ENCODE results near the gene STAT6. TPM values are rescaled to one million over a fixed set of nuclear protein-coding genes. Genes with fewer than 3 reads are reported as not detected.

The STAT6 gene
- total RNA-seq, 1 experiment from 2014 or later = 64.9 TPM

- in situ Hi-C loops (cut with HindIII; ENCODE audit: low sequenced_read_pairs) = no loop called here
- DNase-seq (ENCODE audit: low spot score) = no peak
Measured at GRCh38 chr12:57146961-57147944, 36.1 kb upstream of the STAT6 start, which contains the start of gene LRP1-AS. LRP1-AS (minus strand) TSS chr12:57147619.

DNA sequence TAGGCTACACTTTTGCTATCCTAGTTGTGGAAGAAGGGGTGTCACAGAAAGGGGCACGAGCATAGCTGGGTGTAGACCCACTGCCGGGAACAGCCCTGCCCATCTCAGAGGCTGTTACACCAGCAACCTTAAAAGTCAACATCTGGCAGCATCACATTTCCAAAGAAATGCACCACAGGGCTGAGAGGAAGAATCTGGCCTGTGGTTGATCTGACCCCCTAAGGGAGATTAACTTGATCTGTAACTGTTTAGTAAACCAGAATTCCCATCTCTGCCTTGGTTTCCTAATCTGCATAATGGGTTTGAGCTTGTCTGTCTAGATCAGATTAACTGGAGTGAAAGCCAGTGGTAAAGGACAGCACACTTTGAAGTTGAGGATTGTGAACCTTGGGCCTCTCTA, 34.9 kb upstream of the STAT6 start:
- in situ Hi-C loops (cut with HindIII; ENCODE audit: low sequenced_read_pairs) = no loop called here
- DNase-seq (ENCODE audit: low spot score) = no peak

DNA sequence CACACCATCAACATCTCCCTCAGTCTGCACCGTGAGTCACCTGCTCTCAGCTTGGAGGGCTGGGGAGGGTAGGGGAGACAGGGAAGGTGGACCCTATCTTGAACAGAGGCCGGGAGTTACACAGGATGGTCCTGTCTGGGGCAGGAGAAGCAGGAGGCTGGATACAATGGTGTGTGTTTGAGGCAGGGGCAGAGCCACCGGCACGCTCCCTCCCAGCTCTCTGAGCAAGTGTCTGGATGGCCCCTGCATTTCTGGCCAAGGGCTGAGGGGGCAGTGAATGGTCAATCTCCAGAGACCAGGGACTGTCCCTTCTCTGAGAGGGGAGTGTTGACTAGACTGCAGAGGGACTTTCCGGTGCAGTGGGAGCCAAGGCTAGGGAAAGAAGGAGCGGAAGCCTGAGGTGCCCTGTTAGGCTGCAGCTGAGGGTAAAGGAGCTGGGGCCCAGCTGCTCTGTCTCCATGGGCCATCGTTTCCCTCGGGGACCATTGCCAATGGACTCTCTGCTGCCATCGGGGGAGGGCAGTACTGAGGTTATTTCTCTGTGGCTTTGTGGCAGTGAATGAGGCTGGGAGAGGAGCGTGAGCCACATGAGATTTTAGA, 34.4 kb upstream of the STAT6 start:
- no peak for DNase-seq (ENCODE audit: low spot score)
- in situ Hi-C loops (cut with HindIII; ENCODE audit: low sequenced_read_pairs) = no loop called here

DNA sequence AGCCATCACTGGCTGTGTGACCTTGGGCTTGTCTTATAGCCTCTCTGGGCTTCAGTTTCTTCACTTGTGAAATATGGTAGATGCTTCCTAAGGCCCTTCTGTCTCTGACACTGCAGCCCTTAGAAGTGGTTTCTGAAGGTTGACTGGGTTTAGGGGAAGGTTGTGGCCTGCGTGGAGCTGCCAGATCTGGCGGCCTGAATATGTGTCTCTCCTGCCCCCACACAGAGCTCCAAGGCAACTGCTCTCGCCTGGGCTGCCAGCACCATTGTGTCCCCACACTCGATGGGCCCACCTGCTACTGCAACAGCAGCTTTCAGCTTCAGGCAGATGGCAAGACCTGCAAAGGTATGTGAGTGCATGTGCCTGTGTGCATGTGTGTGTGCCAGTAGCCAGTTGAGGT, 32.3 kb upstream of the STAT6 start:
- in situ Hi-C loops (cut with HindIII; ENCODE audit: low sequenced_read_pairs) = no loop called here
- DNase-seq (ENCODE audit: low spot score) = peak; percentile 67

- DNase-seq (ENCODE audit: low spot score) = peak; percentile 36
- in situ Hi-C loops (cut with HindIII; ENCODE audit: low sequenced_read_pairs) = no loop called here
Measured at GRCh38 chr12:57142727-57143126, 31.6 kb upstream of the STAT6 start.

GRCh38 chr12:57142121-57142520, 31.0 kb upstream of the STAT6 start:
- in situ Hi-C loops (cut with HindIII; ENCODE audit: low sequenced_read_pairs) = no loop called here
- DNase-seq (ENCODE audit: low spot score) = no peak

- in situ Hi-C loops (cut with HindIII; ENCODE audit: low sequenced_read_pairs) = no loop called here
- no peak for DNase-seq (ENCODE audit: low spot score)
Measured at GRCh38 chr12:57141249-57141648, 30.1 kb upstream of the STAT6 start.

- in situ Hi-C loops (cut with HindIII; ENCODE audit: low sequenced_read_pairs) = no loop called here
Measured at GRCh38 chr12:57139796-57140649, 28.9 kb upstream of the STAT6 start.

GRCh38 chr12:57138526-57139272, 27.5 kb upstream of the STAT6 start:
- in situ Hi-C loops (cut with HindIII; ENCODE audit: low sequenced_read_pairs) = no loop called here

More at GRCh38 chr12:57139796-57140649, 28.9 kb upstream of the STAT6 start:
- DNase-seq (ENCODE audit: low spot score) = no peak

GRCh38 chr12:57135527-57136326, 24.6 kb upstream of the STAT6 start:
- in situ Hi-C loops (cut with HindIII; ENCODE audit: low sequenced_read_pairs) = no loop called here
- no peak for DNase-seq (ENCODE audit: low spot score)

More at GRCh38 chr12:57138526-57139272, 27.5 kb upstream of the STAT6 start:
- DNase-seq (ENCODE audit: low spot score) = no peak

DNA sequence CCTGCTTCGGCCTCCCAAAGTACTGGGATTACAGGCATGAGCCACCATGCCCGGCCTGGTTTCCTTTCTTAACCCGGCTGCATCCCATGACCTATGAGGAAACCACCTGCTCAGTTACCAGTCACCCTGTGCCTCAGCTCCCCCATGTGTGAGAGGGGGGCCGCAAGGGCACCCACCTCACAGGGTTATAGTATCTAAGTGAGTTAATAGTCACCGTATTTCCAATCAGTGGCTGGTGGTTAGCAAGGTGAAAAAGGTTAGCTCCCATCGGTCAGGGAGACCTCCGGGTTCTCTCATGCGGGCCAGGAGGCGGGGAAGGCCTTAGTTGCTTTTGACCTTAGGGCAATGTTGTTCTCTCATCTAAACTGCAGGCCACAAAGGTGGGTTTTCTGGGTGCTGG, 23.8 kb upstream of the STAT6 start:
- DNase-seq (ENCODE audit: low spot score) = no peak
- in situ Hi-C loops (cut with HindIII; ENCODE audit: low sequenced_read_pairs) = no loop called here

GRCh38 chr12:57133916-57134315, 22.8 kb upstream of the STAT6 start:
- in situ Hi-C loops (cut with HindIII; ENCODE audit: low sequenced_read_pairs) = no loop called here
- no peak for DNase-seq (ENCODE audit: low spot score)

DNA sequence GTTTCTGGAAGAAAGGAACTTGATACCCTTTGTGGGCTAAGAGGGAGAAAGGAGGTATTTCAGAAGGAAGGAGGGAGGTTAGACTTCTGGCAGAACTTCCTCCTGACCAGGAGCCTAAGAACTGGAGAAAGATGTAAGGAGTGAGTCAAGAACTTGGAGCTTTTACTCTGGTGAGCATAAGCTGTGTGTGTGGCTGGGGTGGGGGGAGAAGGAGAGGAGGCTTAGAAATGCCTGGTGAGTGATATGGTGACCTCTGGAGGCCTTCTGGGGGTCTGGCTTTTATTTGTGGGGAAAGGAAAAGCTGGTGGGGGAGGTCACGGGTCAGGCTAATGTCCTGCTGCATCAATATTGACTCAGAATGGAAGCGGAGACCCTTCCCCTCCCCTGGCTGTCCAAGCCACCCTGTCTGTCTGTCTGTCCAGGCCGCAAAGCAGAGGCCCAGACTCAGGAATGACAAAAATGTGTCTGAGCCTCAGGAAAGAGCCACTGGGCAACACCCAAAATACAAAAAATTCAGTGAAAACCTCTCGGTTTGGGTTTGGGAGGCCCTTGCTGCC, 21.9 kb upstream of the STAT6 start:
- no peak for DNase-seq (ENCODE audit: low spot score)
- in situ Hi-C loops (cut with HindIII; ENCODE audit: low sequenced_read_pairs) = no loop called here

DNA sequence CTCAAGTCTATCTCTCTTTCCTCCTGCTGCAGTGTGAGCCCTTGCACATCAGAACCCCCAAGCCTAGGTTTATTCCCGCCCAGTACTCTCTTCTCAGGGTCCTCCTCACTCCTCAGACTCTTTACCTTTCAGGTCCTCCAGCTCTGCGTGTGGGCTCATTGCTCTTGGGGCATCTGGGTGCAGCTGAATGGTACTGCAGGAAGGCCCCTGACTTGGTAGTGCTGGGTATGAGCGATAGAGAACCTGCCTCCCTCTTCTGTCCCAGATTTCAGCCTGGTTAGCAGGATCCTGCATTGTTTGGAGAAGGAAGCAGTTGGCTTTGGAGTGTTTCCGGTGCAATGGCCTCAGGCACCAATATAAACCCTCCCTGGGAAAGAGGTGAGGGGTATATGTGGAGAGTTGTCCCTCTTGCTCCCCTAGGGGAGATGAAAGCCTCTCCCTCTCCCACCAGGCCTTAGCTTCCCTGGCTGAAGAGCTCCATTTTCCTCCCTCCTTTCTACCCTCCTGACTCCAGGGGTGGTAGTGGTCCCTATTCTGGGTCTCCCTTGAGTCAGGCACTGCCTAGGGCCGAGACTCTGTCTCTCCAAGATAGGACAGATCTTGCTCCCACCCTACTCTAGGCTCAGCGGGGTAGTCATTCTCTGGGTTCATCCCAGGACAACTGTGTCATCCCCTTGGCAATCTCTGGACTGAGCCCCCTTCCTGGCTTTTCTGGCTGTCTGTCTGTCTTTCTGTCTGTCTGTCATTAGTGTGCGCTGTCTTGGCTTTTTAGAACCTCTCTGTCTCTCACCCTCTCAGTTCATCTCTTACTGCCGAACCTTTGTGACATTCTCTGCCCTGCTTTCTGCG, 21.0 kb upstream of the STAT6 start:
- peak; percentile 23 for DNase-seq (ENCODE audit: low spot score)
- in situ Hi-C loops (cut with HindIII; ENCODE audit: low sequenced_read_pairs) = no loop called here

GRCh38 chr12:57130941-57131340, 19.8 kb upstream of the STAT6 start:
- no peak for DNase-seq (ENCODE audit: low spot score)
- in situ Hi-C loops (cut with HindIII; ENCODE audit: low sequenced_read_pairs) = no loop called here

- no peak for DNase-seq (ENCODE audit: low spot score)
- in situ Hi-C loops (cut with HindIII; ENCODE audit: low sequenced_read_pairs) = no loop called here
Measured at GRCh38 chr12:57129889-57130288, 18.7 kb upstream of the STAT6 start.

DNA sequence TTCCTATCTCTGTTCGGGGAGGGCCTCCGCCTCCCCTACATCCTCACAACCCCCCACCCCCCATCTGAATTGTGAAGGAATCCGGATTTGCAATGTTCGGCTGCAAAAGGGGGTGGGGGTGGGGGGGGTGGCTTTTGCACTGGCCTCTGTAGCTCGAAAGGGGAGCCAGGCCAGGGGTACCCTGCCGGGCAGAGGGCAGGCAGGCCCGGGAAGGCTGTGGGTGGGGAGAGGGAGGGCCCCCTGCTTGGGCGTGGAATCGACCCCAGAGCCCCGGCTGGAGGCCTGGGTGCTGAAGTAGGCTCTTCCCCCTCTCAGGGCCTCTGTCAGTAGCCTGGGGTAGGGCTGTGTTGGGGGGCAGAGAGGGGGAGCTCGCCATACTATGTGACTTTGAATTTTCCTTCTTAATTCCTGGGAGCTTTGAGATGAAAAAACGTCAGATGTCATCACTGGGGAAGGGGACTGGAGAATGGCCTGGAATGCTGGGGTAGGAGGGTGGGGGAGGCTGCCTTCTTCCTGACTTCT, 18.2 kb upstream of the STAT6 start:
- in situ Hi-C loops (cut with HindIII; ENCODE audit: low sequenced_read_pairs) = no loop called here

More for the DNA sequence above, 18.2 kb upstream of the STAT6 start:
- no peak for DNase-seq (ENCODE audit: low spot score)
